Skeletal muscle tissue (tissue), 4 donors: Measurements from ENCODE around the gene HDAC4. TPM values are rescaled to one million over a fixed set of nuclear protein-coding genes. Genes with fewer than 3 reads are reported as not detected.
"Not testable (repeated sequence)": the region's sequence is repeated elsewhere in the genome, so short reads cannot be mapped to it uniquely, and the experiment has no call there.

ENCODE experiments used
- H3K27ac ChIP-seq: one replicate; pipeline ENCODE4 v1.7.0; 2013; ENCODE audit warnings: mild to moderate bottlenecking, low read depth, low read length, inconsistent platforms
- H3K27me3 ChIP-seq, 3 donors: one replicate each; pipeline ENCODE4 v1.7.0; 2013; ENCODE audit warnings: low read length in 3 of 3; ENCODE audit not compliant: control insufficient read depth in 3 of 3, insufficient read depth in 3 of 3
- H3K36me3 ChIP-seq, 3 donors: one replicate each; pipeline ENCODE4 v1.7.0; 2013; ENCODE audit warnings: low read length in 3 of 3; ENCODE audit not compliant: control insufficient read depth in 3 of 3, insufficient read depth in 3 of 3
- H3K4me1 ChIP-seq, 3 donors: one replicate each; pipeline ENCODE4 v1.7.0; 2013; ENCODE audit warnings: low read length in 3 of 3, mild to moderate bottlenecking in 3 of 3; ENCODE audit not compliant: control insufficient read depth in 3 of 3, insufficient read depth in 3 of 3
- H3K4me3 ChIP-seq, 3 donors: one replicate each; pipeline ENCODE4 v1.7.0; 2013; ENCODE audit warnings: low read length in 3 of 3
- H3K9ac ChIP-seq, 3 donors: one replicate each; pipeline ENCODE4 v1.7.0; 2013; ENCODE audit warnings: low read length in 3 of 3, mild to moderate bottlenecking in 3 of 3, moderate library complexity in 2 of 3, low read depth in 1 of 3
- H3K9me3 ChIP-seq, 3 donors: one replicate each; pipeline ENCODE4 v1.7.0; 2013; ENCODE audit warnings: low read length in 3 of 3; ENCODE audit not compliant: control insufficient read depth in 3 of 3
- total RNA-seq: library from RNA; depleted of rRNA; stranded (reverse); fragments of >200 nt; gene quantifications from one replicate; pipeline ENCODE4 v1.2.3, GENCODE V29; 2014
- donor health status: Osteomylitis.

Gene HDAC4
- total RNA-seq, 1 donor from 2014 or later, result 23.5 TPM

- Histone ChIP-seq H3K36me3 (peaks cover 42 to 65% (median 63%) of the 10 kb centered on the region in 3 donors), H3K9me3 (no peaks in the 10 kb centered on the region), H3K4me1 (no peaks in the 10 kb centered on the region), H3K9ac (no peak overlapping the region), H3K27me3 (no peaks in the 10 kb centered on the region), H3K27ac (no peak overlapping the region), H3K4me3 (no peak overlapping the region)
Observed at GRCh38 chr2:239181903-239182581, 218.8 kb downstream of the HDAC4 start.

GRCh38 chr2:239181074-239181902, 219.5 kb downstream of the HDAC4 start:
- Histone ChIP-seq H3K27ac (no peak overlapping the region), H3K4me3 (no peak overlapping the region), H3K4me1 (no peaks in the 10 kb centered on the region), H3K36me3 (peaks cover 42 to 65% (median 63%) of the 10 kb centered on the region in 3 donors), H3K27me3 (no peaks in the 10 kb centered on the region), H3K9ac (no peak overlapping the region), H3K9me3 (no peaks in the 10 kb centered on the region)

GRCh38 chr2:239180526-239181073, 220.2 kb downstream of the HDAC4 start:
- Histone ChIP-seq H3K4me3 (no peak overlapping the region), H3K9me3 (no peaks in the 10 kb centered on the region), H3K27me3 (no peaks in the 10 kb centered on the region), H3K27ac (no peak overlapping the region), H3K4me1 (no peaks in the 10 kb centered on the region), H3K36me3 (peaks cover 44 to 66% (median 60%) of the 10 kb centered on the region in 3 donors), H3K9ac (no peak overlapping the region)

GRCh38 chr2:239179851-239180371, 220.9 kb downstream of the HDAC4 start:
- Histone ChIP-seq H3K9me3 (peaks cover 0 to 3% (median 0%) of the 10 kb centered on the region in 3 donors), H3K4me3 (no peak overlapping the region), H3K9ac (no peak overlapping the region), H3K27ac (no peak overlapping the region), H3K36me3 (peaks cover 45 to 66% (median 60%) of the 10 kb centered on the region in 3 donors), H3K4me1 (no peaks in the 10 kb centered on the region), H3K27me3 (no peaks in the 10 kb centered on the region)

GRCh38 chr2:239178954-239179353, 221.9 kb downstream of the HDAC4 start:
- peaks cover 51 to 66% (median 65%) of the 10 kb centered on the region in 3 donors for H3K36me3 ChIP-seq
- H3K9ac ChIP-seq, result no peak overlapping the region
- no peaks in the 10 kb centered on the region for H3K27me3 ChIP-seq
- H3K4me1 ChIP-seq, result no peaks in the 10 kb centered on the region
- H3K27ac ChIP-seq, result no peak overlapping the region
- H3K9me3 ChIP-seq, result peaks cover 0 to 3% (median 0%) of the 10 kb centered on the region in 3 donors
- no peak overlapping the region for H3K4me3 ChIP-seq

- H3K27ac ChIP-seq, result no peak overlapping the region
- H3K27me3 ChIP-seq, result no peaks in the 10 kb centered on the region
- H3K4me1 ChIP-seq, result no peaks in the 10 kb centered on the region
- H3K4me3 ChIP-seq, result no peak overlapping the region
- H3K9ac ChIP-seq, result no peak overlapping the region
- H3K36me3 ChIP-seq, result peaks cover 51 to 62% (median 62%) of the 10 kb centered on the region in 3 donors
- H3K9me3 ChIP-seq, result peaks cover 0 to 3% (median 0%) of the 10 kb centered on the region in 3 donors
Observed at GRCh38 chr2:239178484-239178883, 222.3 kb downstream of the HDAC4 start.

GRCh38 chr2:239177908-239178307, 222.9 kb downstream of the HDAC4 start:
- Histone ChIP-seq H3K4me1 (no peaks in the 10 kb centered on the region), H3K9me3 (peaks cover 0 to 3% (median 0%) of the 10 kb centered on the region in 3 donors), H3K9ac (no peak overlapping the region), H3K27me3 (no peaks in the 10 kb centered on the region), H3K36me3 (peaks cover 51 to 62% (median 61%) of the 10 kb centered on the region in 3 donors), H3K27ac (no peak overlapping the region), H3K4me3 (no peak overlapping the region)

GRCh38 chr2:239177325-239177724, 223.5 kb downstream of the HDAC4 start:
- H3K9ac ChIP-seq, result no peak overlapping the region
- H3K4me1 ChIP-seq, result no peaks in the 10 kb centered on the region
- peaks cover 48 to 58% (median 58%) of the 10 kb centered on the region in 3 donors for H3K36me3 ChIP-seq
- H3K27ac ChIP-seq, result no peak overlapping the region
- no peak overlapping the region for H3K4me3 ChIP-seq
- H3K27me3 ChIP-seq, result no peaks in the 10 kb centered on the region
- H3K9me3 ChIP-seq, result peaks cover 0 to 3% (median 0%) of the 10 kb centered on the region in 3 donors

- not testable (repeated sequence) for H3K4me1 ChIP-seq, H3K27me3 ChIP-seq, H3K9me3 ChIP-seq, H3K27ac ChIP-seq, H3K9ac ChIP-seq, H3K4me3 ChIP-seq
- peaks cover 48 to 54% (median 53%) of the 10 kb centered on the region in 3 donors for H3K36me3 ChIP-seq
Observed at GRCh38 chr2:239176138-239176803, 224.5 kb downstream of the HDAC4 start.
